HG03175 (cell line): Measurements from ENCODE around the gene USHBP1.
A peak's percentile ranks its signal among the peaks of the same experiment; 100 is the strongest.
"Not testable (repeated sequence)": the region's sequence is repeated elsewhere in the genome, so short reads cannot be mapped to it uniquely, and the experiment has no call there.

Source experiments
- ATAC-seq: cut with Tn5 transposase; IDR thresholded peaks from one replicate; pipeline ENCODE4 v1.9.1; 2021; ENCODE audit warnings: mild to moderate bottlenecking, moderate library complexity; ENCODE audit not compliant: unreplicated experiment

USHBP1 gene

DNA sequence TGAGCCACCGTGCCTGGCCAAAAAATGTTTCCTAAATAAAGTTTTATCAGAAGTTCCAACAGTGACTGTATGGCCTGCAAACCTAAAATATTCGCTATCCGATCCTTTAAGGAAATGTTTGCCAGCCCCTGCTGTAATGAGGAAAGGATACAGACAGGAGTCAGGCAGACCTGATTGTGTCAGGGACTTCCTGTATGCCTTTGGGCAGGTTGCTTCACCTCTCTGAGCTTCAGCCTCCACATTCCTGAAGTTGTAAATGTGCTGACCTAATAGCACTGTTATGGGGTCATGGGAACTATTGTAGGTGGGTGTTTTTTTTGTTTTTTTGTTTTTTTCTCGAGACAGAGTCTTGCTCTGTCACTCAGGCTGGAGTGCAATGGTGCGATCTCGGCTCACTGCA lies 32.4 kb upstream of the USHBP1 start:
- ATAC-seq, result no peak

GRCh38 chr19:17296273-17296672 lies 31.7 kb upstream of the USHBP1 start:
- ATAC-seq, result no peak

DNA sequence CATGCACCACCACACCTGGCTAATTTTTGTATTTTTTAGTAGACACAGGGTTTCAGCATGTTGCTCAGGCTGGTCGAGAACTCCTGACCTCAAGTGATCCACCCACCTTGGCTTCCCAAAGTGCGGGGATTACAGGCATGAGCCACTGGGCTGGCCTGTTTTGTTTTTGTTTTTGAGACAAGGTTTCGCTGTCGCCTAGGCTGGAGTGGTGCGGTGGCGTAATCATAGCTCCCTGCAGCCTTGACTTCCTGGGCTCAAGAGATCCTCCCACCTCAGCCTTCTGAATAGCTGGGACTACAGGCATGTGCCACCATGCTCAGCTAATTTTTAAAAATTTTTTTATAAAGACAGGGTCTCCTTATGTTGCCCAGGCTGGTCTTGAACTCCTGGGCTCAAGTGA lies 31.0 kb upstream of the USHBP1 start:
- not testable (repeated sequence) for ATAC-seq

- no peak for ATAC-seq
Measured at GRCh38 chr19:17294051-17294891, 29.7 kb upstream of the USHBP1 start.

GRCh38 chr19:17293605-17294004 lies 29.1 kb upstream of the USHBP1 start:
- ATAC-seq, result no peak

DNA sequence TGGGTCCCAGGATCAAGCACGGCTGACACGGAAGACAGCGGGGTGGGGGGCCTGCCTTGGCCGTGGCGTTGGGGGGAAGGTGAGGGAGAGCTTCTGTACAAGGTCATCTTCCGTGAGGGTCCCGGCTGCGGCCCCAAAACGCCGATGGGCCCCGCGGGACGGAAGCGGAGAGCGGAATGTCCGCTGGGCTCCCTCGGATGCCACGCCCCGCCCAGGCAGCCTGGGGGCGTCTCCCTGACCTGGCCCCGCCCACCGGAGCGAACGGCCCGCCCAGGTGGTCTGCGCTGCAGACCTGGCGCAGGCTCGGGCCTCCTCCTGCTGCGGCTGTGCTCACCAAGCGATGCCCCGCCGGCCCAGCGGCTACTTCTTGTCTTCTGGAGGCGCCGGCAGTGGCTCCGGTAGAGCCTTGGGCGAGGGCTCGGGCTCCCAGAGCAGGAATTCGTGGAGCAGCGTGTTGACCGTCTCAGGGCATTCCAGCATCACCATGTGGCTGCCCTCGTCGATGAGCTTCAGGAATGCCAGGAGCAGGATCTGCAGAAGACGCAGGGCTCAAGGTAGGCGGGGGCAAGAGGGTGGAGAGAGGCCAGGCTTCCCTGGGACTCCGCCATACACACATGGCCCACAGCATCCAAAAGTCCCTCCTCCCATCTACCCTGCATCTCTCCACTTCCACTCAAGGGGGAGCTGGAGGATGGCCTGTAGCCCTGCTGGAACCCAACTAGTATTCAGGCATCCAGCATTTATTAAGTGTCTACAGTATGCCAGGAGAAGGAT lies 27.9 kb upstream of the USHBP1 start:
- peak; percentile 85 for ATAC-seq

- ATAC-seq, result no peak
Measured at GRCh38 chr19:17289489-17289888, 24.9 kb upstream of the USHBP1 start.

GRCh38 chr19:17286752-17287151 lies 22.2 kb upstream of the USHBP1 start:
- ATAC-seq, result no peak

- ATAC-seq, result no peak
Measured at GRCh38 chr19:17286263-17286662, 21.7 kb upstream of the USHBP1 start.

DNA sequence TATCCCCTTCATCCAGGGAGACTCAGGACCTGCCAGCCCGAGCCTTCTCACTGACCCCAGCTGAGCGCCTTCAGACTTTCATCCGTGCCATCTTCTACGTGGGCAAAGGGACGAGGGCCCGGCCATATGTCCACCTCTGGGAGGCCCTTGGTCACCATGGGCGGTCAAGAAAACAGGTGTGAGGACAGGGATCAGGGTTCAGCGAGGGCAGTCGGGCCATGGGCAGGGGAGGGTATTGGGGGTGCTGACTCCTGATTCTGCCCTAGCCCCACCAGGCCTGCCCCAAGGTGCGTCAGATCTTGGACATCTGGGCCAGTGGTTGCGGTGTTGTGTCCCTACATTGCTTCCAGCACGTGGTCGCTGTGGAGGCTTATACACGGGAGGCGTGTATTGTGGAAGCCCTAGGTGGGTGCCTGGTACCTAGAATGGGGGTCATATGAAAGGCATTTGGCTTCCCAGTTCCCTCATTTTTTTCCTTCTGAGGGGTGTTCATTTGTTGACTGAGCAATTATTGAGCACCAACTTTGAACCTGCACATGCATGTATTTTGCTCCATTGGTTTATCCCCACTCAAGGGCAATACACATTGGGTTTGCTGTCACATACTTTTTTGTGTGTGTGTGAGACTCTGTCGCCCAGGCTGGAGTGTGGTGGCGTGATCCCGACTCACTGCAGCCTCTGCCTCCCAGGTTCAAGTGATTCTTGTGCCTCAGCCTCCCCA lies 21.0 kb upstream of the USHBP1 start:
- ATAC-seq, result no peak

DNA sequence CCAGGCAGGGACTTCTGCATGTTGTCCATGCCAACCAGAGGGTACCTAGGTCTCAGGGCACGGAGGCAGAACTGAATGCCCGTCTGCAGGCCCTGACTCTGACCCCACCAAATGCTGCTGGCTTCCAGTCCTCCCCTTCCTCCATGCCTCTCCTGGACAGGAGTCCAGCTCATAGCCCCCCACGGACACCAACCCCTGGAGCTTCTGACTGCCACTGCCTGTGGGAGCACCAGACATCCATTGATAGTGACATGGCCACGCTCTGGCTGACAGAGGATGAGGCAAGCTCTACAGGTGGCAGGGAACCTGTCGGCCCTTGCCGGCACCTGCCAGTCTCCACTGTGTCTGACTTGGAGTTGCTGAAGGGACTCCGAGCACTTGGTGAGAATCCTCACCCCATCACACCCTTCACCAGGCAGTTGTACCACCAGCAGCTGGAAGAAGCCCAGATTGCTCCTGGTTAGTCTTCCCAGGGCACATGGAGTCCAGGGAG lies 19.0 kb upstream of the USHBP1 start:
- ATAC-seq, result no peak

DNA sequence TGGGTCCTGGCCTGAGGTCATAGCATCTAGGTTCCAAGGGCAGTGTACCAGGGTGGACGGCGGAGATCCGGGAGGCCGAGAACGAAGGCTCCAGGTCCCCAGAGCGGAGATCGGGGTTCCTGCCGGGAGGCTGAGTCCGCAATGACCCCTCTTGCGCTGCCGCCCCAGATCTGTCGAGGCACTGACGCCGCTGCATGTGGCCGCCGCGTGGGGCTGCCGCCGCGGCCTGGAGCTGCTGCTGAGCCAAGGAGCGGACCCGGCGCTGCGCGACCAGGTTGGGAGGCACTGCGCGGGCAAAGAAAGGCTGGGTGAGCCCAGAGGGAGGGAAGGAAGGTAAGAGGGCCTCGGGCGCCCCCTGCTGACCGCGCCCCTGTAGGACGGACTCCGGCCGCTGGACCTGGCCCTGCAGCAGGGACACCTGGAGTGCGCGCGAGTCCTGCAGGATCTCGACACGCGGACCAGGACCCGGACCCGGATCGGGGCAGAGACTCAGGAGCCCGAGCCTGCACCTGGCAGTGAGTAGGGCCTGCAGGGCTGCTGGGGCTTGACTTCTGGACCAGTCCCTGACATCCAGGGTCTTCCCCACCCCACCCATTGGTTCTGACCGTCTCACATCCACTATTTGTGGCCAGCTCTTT lies 18.1 kb upstream of the USHBP1 start:
- ATAC-seq, result peak; percentile 64

- ATAC-seq, result no peak
Measured at GRCh38 chr19:17281391-17282304, 17.1 kb upstream of the USHBP1 start, which contains the start of gene ANKLE1. ANKLE1 (plus strand) TSS chr19:17281901; CDS start chr19:17281921, 20 bp downstream.

- ATAC-seq, result no peak
Measured at GRCh38 chr19:17279436-17279835, 14.9 kb upstream of the USHBP1 start.

GRCh38 chr19:17275441-17276175 lies 11.1 kb upstream of the USHBP1 start:
- ATAC-seq, result no peak

- ATAC-seq, result not testable (repeated sequence)
Measured at GRCh38 chr19:17274892-17275291, 10.3 kb upstream of the USHBP1 start.

GRCh38 chr19:17268754-17269153 lies 4.2 kb upstream of the USHBP1 start:
- ATAC-seq, result no peak

DNA sequence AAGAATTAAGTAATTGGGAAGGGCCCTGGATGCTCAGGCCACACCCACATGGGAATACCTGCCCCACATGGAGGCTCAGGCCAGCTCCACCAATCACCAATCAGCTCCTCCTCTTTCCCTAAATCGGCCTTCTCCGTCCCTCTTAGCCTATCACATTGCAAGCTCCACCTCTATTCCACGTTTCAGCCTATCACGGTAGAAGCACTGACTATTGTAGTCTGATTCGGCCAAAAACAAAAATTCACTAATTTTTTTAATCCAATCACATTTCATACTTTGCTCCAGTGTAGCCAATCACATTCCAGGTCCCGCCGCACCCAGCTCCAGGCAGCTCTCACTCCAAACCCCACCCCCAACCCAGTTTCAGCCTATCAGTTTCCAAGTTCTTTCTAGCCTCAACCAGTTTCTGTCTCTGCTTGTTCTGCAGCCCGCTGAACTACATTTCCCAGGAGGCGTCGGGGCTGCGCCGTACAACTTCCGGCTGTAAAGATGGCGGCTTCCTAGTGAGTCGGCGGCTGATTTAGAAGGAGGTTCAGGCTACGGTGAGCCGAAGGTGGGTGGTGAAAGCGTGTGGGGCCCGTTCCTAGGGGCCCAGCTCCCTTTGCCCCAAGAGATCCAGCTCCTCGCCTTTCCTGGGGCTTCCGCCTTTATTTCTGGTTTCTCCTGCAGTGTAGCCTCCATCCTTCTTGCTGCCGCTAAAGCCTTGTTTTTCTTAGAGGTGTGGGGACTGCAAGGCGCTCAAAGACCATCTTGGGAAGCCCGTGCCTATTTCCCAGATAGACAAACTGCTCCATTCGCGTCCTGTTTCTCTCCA lies 2.6 kb upstream of the USHBP1 start, which contains the start of gene BABAM1:
BABAM1 (plus strand) TSS at position 469 of the 814 bp plus-strand sequence. CDS start 1,364 bp downstream, outside the sequence.
- peak; percentile 88 for ATAC-seq
